Breast epithelium (tissue), 3 donors: ENCODE measurements around the gene GFOD1.

Experiments
- POLR2AphosphoS5 ChIP-seq, 3 donors: sonication (generic); formaldehyde crosslinking; IDR thresholded peaks; one replicate each; pipeline ENCODE4 v1.6.1; 2017; ENCODE audit warnings: antibody characterized with exemption in 3 of 3
- TF ChIP-seq, protein P1 (sequence below), 3 donors: fragments of 450-650 bp; IDR thresholded peaks; one replicate each; pipeline ENCODE4 v1.5.1; 2016 to 2017; ENCODE audit warnings: antibody characterized with exemption in 3 of 3, mild to moderate bottlenecking in 3 of 3, moderate library complexity in 3 of 3

DNA sequence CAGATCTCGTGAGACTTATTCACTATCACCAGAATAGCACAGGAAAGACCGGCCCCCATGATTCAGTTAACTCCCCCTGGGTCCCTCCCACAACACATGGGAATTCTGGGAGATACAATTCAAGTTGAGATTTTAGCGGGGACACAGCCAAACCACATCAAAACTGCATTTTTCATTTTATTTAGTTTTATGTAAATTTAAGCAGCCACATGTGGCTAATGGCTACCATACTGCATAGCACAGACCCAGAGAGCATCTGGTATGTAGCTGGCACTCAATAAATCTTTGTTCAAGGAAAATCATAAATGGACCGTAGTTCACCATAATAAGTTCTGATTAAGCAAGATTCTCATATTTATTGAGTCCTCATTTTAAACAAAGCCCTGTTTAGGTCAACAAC is 15.3 kb downstream of the GFOD1 start:
- TF ChIP-seq, protein P1, sequence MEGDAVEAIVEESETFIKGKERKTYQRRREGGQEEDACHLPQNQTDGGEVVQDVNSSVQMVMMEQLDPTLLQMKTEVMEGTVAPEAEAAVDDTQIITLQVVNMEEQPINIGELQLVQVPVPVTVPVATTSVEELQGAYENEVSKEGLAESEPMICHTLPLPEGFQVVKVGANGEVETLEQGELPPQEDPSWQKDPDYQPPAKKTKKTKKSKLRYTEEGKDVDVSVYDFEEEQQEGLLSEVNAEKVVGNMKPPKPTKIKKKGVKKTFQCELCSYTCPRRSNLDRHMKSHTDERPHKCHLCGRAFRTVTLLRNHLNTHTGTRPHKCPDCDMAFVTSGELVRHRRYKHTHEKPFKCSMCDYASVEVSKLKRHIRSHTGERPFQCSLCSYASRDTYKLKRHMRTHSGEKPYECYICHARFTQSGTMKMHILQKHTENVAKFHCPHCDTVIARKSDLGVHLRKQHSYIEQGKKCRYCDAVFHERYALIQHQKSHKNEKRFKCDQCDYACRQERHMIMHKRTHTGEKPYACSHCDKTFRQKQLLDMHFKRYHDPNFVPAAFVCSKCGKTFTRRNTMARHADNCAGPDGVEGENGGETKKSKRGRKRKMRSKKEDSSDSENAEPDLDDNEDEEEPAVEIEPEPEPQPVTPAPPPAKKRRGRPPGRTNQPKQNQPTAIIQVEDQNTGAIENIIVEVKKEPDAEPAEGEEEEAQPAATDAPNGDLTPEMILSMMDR (IDR thresholded peaks at IDR 0.05), result no peak
- TF ChIP-seq POLR2AphosphoS5 (IDR thresholded peaks at IDR 0.05), result no peak
